Bone marrow (tissue), 2 donors: Measurements from ENCODE around the gene ARHGAP42.
A peak's percentile ranks its signal among the peaks of the same experiment; 100 is the strongest.

Experiments
- DNase-seq, 2 donors: peaks; one replicate each; lab custom pipeline; 2025; lab: John Stamatoyannopoulos, UW

Gene ARHGAP42

DNA sequence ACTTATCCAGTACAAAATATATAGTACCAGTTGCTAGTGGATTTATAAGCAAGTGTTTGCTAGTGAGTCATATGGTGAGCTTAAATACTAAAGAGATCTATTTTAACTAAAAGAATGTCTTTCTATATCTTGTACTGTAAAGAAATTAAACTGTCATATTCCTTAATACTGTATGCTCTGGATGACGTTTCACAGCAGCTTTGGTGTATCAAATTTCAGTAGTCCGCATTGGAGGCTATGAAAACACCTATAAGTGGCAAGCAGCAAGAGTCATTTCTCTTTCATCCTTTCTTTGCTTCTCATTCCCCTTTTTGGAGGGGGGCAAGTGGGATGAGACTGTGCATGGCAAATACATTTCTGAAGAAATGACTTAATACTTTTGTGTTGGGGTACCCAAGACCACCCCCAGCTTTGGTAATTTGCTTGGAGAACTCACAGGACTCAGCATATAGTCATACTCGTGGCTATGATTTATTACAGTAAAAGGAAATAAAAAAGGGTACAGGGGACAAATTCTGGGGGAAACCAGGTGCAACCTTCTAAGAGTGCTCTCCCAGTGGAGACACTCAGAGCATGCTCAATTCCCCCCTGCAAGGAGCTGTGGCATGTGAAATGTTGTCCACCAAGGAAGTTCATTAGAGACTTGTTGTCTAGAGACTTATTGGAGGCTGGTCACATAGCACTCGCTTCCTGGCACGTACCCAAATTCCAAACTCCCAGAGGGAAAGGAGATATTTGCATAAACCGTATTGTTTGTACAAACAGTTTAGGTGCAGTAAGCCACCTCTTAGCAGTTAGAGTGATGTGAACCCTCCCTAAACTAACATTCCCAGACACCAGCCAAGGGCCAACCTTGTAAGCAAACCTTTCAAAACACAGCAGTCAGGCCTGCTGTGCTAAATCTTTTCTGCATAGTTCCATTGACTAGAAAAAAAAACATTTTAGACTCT lies 231.7 kb downstream of the ARHGAP42 start:
- DNase-seq, result no peak

DNA sequence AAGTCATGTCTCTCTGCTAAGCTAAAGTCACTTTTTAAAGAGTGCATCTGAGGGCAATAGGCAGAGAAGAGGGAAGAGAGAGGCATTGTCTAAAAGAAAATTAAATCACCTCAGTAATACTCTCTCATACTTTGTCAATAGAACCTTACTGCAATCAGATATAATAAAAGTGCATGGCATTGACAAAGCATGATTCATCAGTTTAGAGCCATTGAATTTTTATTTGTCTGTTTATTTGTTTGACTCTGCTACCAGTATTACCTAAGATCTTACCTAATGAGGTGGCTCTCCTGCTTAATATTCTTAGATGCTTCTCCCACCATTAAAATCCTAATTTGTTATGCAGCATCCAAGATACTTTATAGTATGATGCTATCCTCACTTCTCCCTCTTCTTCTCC lies 233.5 kb downstream of the ARHGAP42 start:
- DNase-seq, result no peak

DNA sequence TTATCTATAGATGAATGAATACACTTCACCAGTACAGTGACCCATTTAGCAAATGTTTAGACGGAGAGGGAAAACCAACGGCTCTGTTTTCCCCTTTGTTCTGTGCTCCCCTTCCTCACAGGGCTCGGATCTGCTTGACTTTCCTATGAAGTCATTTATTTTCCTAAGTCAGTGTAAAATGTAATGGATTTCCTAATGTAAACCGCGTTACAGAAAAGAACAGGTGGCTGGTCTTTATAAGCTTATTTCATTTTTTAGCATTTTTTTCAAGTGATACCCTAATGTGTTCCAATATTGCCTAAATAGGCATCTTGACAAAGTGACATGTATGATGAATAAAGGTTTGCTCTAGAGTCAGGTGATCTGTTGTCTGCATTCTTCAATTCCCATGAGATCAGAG lies 235.0 kb downstream of the ARHGAP42 start:
- DNase-seq, result no peak

DNA sequence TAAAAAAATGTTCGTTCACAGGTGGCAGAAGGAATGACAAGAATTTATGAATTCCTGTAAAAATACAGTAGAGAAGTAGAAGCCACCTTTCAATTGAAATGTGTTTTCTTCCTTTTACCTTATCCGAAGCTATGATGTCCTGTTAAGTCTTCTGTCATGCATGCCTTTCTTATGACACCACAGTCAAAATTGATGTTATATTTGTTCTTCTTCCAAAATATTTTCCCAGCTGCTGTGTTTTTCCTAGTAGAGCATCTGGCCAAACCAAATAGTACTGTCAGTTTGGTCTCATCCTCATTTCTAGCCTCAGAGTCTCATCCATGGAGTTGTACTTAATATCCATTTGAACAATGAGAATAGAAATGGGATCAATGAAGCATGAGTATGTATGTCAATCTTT lies 236.5 kb downstream of the ARHGAP42 start:
- no peak for DNase-seq

DNA sequence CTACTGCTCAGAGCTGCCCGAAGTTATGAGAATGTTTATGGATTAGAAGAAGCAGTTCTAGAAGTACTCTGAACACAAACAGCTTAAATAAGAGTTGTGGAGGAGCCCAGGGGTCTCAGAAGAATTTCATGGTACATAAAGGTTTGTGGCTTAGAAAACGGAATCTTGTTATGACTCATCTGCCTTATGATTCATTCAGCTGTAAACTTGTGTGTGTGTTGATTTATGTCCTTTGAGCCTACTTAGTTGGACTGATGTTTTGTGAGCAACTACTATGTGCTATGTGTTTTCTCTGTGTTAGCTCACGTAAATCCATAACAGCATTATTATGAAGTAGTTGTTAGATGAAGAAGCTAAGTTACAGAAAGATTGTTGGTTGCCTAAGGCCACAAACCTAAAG lies 238.8 kb downstream of the ARHGAP42 start:
- peak in 1 of 2 donors; percentile 12 for DNase-seq

DNA sequence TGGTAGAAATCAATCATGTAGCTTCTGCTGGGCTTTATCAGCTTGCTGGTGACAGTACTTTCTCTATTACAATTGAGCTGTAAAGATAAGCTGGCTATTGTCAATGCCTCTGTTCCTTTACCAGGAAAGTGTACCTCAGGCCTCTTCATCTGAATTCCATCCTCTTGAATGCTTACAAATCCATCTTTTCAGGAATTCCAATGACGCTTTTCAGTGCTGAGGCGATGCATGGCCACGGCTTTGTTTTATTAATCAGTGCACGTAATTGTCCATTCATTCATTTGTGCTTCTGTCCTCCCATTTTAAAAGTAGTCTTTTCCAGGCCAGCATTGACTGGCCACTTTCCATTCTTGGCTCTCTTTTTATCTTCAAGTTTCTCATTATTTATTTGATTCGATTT lies 240.5 kb downstream of the ARHGAP42 start:
- DNase-seq, result no peak

DNA sequence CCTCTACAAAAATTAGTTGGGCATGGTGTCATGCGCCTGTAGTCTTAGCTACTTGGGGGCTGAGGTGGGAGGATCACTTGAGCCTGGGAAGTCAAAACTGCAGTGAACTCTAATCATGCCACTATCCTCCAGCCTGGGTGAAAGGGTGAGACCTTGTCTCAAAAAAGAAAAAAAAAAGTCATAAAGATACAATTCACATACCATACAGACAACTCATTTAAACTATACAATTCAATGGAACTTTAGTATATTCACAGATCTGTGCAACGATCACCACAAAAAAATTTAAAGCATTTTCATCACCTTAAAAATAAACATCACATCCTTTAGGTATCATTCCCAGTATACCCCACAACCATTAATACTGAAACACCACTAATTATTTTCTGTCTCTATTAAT lies 241.3 kb downstream of the ARHGAP42 start:
- no peak for DNase-seq

DNA sequence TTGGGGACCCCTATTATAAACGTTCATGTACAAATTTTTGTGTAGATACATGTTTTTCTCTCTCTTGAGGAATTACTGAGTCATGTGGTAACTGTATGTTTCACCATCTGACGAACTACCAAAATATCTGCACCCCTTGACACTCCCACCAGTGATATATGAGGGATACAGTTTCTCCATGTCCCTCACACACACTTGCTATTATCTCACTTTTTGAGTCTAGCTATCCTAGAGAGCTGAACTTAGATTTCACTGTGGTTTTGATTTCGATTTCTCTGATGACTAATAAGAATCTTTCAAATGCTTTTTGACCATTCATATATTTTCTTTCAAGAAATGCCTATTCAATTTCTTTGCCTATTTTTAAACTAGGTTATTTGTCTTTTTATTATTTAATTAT lies 242.3 kb downstream of the ARHGAP42 start:
- no peak for DNase-seq

DNA sequence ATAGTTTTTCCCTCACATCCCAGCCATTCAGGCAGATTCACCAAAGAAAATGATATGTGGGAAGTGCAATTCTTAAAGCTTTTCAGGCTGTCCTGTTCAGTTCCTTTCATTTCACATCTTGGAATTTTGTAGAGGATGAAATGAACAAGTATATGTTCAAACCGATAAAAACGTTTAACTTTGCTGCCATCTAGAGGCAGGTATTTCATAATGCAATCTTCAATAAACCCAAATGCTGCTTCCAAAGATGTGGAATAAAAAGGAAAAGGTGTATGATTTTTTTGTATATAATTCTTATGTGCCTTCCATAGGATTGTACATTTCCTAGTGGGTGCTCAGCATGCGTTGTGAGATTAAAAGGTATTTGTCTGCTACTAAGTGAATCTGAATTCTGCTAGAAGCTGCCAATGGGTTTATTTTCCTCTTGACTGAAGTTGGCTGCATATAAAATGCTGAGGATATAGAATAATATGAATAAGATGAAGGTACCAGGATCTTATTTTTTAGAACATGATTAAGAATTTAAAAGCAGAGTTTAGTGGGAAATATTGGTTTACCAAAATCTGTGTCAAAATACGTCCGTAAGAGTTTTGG lies 243.2 kb downstream of the ARHGAP42 start:
- DNase-seq, result no peak

DNA sequence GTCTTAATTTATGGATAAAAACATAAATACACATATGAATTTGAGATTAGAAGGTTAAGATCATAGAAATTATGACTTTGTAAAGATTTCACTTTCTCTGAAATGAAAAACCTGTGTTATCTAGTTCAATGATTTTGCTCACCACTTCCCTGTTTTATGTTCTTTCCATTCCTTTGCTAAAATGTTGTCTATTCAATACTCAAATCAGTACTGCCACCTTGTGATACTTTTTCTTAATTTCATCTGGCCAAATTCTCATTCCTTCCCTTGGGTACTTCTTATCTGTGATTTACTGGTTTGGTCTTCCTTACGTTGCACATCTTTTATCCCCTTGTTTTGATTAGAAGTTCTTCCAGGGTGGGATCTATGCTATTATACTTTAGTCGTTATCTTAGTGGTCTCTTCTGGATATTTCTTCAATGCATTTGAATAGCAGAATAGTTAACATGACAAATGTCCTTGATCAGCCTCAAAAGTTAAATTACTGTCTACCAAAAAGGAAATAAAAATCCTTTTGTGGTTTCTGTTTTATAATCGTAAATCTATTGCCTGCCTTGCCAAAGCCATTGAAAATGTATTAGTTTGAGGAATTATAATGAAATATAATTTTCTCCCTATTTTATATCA lies 245.5 kb downstream of the ARHGAP42 start:
- peak in 1 of 2 donors; percentile 23 for DNase-seq

DNA sequence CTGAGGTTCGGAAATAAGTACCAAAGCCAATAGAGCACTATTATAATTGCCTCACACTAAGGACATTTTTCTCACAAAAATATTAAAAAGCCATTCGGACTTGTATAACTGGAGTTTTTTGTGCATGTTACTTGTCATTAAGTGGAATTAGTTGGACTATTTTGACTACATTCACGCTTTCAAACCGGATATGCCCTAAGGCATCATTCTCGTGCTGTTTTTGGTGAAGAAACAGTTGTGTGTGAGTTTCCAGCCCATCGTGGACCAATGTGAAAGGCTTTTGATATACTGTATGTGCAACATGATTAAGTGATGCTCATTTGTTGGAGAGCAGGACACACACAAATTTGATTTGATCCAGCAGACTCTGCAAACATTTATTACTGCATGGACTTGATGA lies 249.7 kb downstream of the ARHGAP42 start:
- DNase-seq, result no peak

DNA sequence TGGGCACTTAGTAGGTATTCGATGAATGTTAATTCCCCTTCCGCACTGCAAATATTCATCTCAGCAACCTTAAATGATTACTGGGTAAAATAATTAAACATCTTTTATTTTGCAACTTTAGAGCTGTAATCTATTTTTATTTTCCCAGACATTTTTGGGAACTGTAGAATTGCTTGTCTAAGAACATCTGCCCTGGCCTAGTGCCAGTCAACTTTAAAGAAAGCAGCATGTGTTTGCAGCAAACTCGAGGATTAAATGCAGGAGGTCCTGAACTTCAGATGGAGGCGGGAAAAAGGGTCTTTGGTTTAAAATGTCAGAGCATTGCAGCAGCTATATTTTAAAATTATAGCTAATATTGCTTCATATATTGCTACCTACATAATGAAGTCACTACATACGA lies 252.5 kb downstream of the ARHGAP42 start:
- DNase-seq, result no peak

DNA sequence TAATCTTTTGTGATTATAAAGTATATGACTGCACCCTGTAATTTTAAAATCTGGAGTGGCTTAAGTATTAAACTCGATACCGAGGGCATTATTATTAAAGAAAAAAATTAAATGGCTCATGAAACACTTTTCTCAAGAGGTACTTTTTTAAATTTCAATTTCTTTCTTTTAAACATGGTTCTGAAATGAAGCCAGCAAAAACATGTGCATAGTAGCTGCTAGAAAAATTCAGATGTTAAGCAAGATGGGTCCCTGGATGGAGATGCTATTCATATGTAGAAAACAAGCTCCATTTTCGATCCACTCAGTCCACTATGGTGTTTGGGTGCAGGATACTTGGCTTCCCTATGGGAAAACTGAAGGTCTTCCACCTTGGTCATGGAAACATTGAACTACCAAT lies 253.0 kb downstream of the ARHGAP42 start:
- DNase-seq, result no peak

DNA sequence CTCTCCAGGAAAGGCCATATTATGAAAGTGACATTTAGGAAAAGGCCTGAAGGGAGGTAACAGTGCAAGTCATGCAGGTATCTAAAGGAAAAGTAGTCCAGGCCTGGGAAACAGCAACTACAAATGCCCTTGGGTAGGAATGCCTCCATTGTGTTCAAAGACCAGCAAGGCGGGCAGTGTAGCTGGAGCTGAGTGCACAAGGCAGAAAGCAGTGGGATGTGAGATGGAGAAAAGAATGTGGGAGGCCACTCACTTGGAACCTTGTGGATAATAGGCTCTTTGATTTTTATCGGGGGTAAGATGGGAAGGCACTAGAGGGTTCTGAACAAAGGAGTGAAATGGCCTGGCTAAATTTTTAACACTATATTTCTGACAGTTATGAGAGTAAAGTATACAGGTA lies 253.9 kb downstream of the ARHGAP42 start:
- DNase-seq, result no peak

DNA sequence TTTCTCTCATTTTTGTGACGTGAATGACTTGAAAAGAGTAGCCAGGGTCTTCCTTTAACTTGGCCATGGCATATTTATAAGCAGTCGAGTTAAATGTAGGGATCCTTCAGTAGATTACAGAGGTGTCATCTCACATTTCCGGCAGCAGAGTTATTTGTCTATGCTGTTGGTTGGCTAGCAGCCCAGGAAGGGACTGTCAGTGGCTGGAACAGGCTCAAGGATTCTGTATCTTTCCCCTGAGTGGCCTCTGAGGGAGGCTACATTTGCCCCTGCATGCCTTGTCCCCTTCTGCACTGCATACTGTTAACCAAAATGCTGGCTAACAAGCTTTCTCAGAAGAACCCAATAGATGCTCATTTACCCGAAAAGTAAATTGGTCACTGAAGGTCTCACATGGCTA lies 254.9 kb downstream of the ARHGAP42 start:
- DNase-seq, result no peak

DNA sequence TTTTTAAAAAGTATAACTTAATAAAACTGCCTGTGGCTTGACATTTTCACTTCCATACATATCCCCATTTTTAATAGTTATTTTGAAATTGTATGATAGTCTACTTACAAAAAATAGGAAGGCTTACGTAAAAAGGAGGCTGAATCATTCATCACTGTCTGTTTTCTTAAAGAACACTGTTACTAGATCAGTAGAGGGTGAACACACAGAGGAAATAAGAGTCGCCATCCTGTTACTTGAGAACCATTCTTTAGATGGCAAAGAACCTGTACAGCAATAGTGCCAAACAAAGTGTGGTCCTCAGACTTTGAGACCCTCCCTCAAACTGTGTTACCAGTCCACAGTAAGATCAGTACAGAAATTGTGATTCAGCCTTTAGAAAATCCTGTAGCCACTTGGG lies 261.8 kb downstream of the ARHGAP42 start:
- DNase-seq, result no peak

DNA sequence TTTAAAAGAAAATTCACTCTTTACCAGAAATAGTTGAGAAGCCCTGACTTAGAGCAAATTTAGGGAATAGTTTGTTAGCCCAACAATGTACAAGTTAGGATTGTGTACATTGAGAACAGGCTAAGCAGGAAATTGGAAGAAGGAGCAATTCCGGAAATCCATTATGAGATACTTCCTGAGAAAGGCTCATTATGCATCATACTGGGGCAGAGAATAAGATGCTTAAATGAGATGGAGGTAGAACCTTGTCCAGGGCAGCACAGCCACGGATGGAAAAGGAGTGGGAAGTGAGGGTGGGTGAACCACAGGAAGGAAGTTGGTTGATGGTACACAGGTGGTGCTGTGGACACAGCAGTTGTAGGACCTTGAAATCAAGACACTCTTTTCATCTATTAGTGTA lies 262.4 kb downstream of the ARHGAP42 start:
- no peak for DNase-seq

DNA sequence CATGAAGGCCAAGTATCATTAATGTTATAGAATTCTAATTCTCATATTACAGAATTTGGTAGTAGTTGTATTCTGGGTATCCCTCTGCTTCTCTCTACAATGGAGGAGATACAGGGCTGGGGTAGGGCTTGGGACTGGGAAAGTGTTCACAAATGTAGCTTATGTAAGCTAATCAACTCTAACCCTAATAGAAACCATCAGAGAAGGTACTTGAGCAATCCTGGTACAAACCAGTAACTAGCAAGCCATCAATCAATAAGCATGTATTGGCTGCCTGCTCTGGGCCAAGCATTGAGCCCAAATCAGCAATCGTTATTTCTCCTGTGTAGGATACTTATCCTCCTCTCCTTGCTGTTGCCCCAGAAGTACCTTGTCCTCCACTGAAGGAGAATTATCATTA lies 268.2 kb downstream of the ARHGAP42 start:
- DNase-seq, result no peak

DNA sequence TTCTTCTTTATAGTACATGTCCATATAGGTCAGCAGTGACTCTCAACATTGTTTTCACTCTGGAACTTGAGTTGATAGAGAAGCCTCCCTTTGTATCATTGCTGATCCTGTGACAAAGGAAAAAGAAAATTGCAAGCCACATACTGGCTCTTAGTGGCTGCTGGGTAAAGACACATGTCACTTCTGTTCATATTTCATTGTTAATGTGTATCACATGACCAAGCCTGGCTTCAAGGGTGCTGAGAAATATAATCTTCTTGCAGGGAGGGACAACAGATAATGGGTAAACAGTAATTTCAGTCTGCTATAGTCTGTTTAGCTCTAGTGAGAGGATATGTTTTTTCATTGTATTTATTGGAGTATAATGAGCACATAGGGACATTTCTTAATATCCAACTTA lies 269.3 kb downstream of the ARHGAP42 start:
- no peak for DNase-seq

DNA sequence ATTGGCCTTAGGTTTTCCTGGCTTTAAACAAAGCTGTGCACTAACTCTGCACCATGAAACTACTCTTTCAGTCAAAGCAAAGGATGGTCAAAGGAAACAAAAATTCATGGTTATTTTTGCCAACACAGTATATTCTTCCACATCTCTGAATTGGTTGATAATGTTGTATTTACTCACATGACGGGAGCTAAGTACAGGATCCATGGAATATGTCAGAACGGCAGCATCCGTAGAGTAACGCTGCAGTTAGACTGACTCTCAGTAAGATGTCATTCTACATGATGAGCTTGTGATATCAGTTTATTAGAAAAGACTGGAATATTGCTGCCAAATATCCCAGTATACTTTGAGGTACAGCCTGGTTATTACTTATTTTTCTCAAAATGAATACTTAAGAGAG lies 270.4 kb downstream of the ARHGAP42 start:
- DNase-seq, result no peak

DNA sequence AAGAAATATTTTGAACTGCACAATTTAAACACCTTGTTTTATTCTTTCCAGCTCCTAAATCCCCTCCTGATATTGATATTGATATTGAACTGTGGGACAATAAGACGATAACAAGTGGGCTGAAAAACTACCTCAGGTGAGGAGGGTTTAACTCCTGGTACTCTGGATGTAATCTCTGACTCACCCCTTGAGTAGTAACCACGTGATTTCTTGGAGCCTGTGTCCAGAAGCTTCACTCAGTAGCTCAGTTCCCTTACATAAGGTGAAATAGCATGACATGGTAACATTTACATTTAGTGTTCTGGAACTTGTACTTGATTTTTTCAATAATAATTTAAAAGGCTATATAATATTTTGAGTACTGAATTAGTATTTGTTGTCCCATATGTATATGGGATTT lies 274.5 kb downstream of the ARHGAP42 start:
- DNase-seq, result no peak

DNA sequence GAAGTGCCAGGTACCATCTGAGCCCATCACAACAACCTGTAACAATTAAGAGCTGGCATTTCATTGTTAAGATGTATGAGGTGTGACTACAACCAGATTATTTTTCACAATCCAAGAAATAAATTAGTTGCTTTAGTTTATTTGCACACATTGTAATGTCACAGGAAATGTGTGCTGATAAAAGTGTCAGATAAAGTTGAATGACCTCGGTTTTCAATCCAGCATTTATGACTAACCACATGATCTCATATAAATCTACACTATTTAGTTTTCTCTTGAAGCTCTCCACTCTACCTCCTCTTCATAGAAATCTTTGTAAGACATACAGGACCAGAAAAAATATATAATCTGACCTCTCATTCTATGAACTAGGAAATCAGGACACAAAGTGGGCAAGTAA lies 276.3 kb downstream of the ARHGAP42 start:
- DNase-seq, result no peak

DNA sequence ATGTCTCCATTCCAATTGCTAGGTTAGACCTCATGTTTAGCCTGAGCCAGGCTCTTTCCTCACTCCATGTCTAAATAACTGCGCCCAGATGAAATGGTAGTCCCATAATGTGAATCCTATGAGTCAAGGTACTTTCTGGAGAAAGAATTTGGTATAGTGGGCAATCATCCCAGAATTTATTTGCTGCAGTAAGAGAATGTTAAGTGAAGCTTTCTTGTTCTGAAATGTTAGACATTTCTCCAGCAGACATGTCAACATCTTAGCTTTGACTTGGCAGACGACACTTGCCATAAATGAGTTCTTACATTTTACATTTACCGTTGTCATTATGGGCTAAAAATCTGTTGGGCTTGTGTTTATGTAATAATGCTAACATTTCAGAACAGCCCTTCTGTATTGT lies 277.3 kb downstream of the ARHGAP42 start:
- no peak for DNase-seq
